COLO829 (cell line): ENCODE measurements around the gene LNX2.
A peak's percentile ranks its signal among the peaks of the same experiment; 100 is the strongest.

Source experiments
- DNase-seq: peaks from one replicate; pipeline ENCODE4 v3.0.0; 2012; ENCODE audit warnings: low spot score

LNX2 gene

GRCh38 chr13:27620377-27621115 lies at the start of gene LNX2:
Gene LNX2 (minus strand): TSS chr13:27620529. CDS start chr13:27581703, 38,826 bp downstream.
- peak; percentile 87 for DNase-seq

GRCh38 chr13:27667946-27668345 lies 47.6 kb upstream of the LNX2 start:
- no peak for DNase-seq

- no peak for DNase-seq
These were observed 46.6 kb upstream of the LNX2 start for GRCh38 chr13:27666951-27667350.

- no peak for DNase-seq
These were observed 45.4 kb upstream of the LNX2 start for GRCh38 chr13:27665761-27666160.

- no peak for DNase-seq
These were observed 45.0 kb upstream of the LNX2 start for GRCh38 chr13:27665333-27665732.

GRCh38 chr13:27663947-27664346 lies 43.6 kb upstream of the LNX2 start:
- no peak for DNase-seq

- no peak for DNase-seq
These were observed 42.6 kb upstream of the LNX2 start for GRCh38 chr13:27662738-27663470.

- DNase-seq, result no peak
These were observed 40.7 kb upstream of the LNX2 start for GRCh38 chr13:27661017-27661416.

GRCh38 chr13:27660511-27660910 lies 40.2 kb upstream of the LNX2 start:
- no peak for DNase-seq

GRCh38 chr13:27659145-27659865 lies 39.0 kb upstream of the LNX2 start:
- peak; percentile 20 for DNase-seq

- DNase-seq, result no peak
These were observed 38.2 kb upstream of the LNX2 start for GRCh38 chr13:27658546-27658945.

GRCh38 chr13:27657724-27658123 lies 37.4 kb upstream of the LNX2 start:
- DNase-seq, result no peak

- no peak for DNase-seq
These were observed 34.5 kb upstream of the LNX2 start for GRCh38 chr13:27654816-27655215.

- DNase-seq, result no peak
These were observed 33.7 kb upstream of the LNX2 start for GRCh38 chr13:27654059-27654458.

- DNase-seq, result no peak
These were observed 30.0 kb upstream of the LNX2 start for GRCh38 chr13:27650312-27650711.

- DNase-seq, result no peak
These were observed 24.0 kb upstream of the LNX2 start for GRCh38 chr13:27644302-27644701.

GRCh38 chr13:27643334-27644132 lies 23.2 kb upstream of the LNX2 start:
- no peak for DNase-seq

- no peak for DNase-seq
These were observed 21.6 kb upstream of the LNX2 start for GRCh38 chr13:27641711-27642502.

- DNase-seq, result no peak
These were observed 18.9 kb upstream of the LNX2 start for GRCh38 chr13:27639186-27639585.

- DNase-seq, result no peak
These were observed 18.2 kb upstream of the LNX2 start for GRCh38 chr13:27638521-27638920.

- no peak for DNase-seq
These were observed 17.7 kb upstream of the LNX2 start for GRCh38 chr13:27638001-27638400.
